H1 (cell line): ENCODE results near the gene DOCK10. TPM values are rescaled to one million over a fixed set of nuclear protein-coding genes. Genes with fewer than 3 reads are reported as not detected.

ENCODE experiments used
- CTCF ChIA-PET: fragments of 300-600 bp; sonication (Branson Sonifier 250); formaldehyde crosslinking; loops from one replicate; lab custom pipeline; 2021; ENCODE audit not compliant: partially characterized antibody; lab: Charles Lee
- POLR2A ChIA-PET: fragments of 300-600 bp; sonication (Branson Sonifier 250); formaldehyde crosslinking; loops from one replicate; lab custom pipeline; 2021; ENCODE audit warnings: inconsistent platforms; ENCODE audit not compliant: partially characterized antibody; lab: Charles Lee
- DNase-seq, 2 experiments: peaks; one replicate each; pipeline versions ENCODE4 v3.0.0 to v3.0.0-alpha.2; 2010 to 2022; ENCODE audit warnings: low spot score in 2 of 2, low read depth in 1 of 2, mixed read lengths in 1 of 2
- FAIRE-seq: peaks from 2 replicates; lab custom pipeline; 2011; peaks lifted over from hg19 to GRCh38; lab: Jason Lieb, UNC
- H2AFZ ChIP-seq: 2 replicates; pipeline ENCODE4 v1.8.1; 2012; ENCODE audit warnings: low read length, inconsistent platforms
- H2AK5ac ChIP-seq: 2 replicates; pipeline ENCODE4 v1.6.1; 2013; ENCODE audit warnings: low read depth, low read length
- H2BK120ac ChIP-seq: replicated peaks from 2 replicates; pipeline ENCODE3; 2013; ENCODE audit warnings: low read depth, low read length, inconsistent platforms
- H2BK12ac ChIP-seq: 2 replicates; pipeline ENCODE4 v1.6.1; 2013; ENCODE audit warnings: low read depth, low read length
- H2BK15ac ChIP-seq: 2 replicates; pipeline ENCODE4 v1.6.1; 2013; ENCODE audit warnings: low read length
- H2BK20ac ChIP-seq: 2 replicates; pipeline ENCODE4 v1.6.1; 2013; ENCODE audit warnings: low read length
- H2BK5ac ChIP-seq: 2 replicates; pipeline ENCODE4 v1.6.1; 2013; ENCODE audit warnings: low read depth, low read length
- H3K14ac ChIP-seq: 2 replicates; pipeline ENCODE4 v1.6.1; 2013; ENCODE audit warnings: inconsistent platforms; ENCODE audit not compliant: insufficient read length
- H3K18ac ChIP-seq: 2 replicates; pipeline ENCODE4 v1.6.1; 2013; ENCODE audit warnings: low read length; ENCODE audit errors: extremely low read depth
- H3K23ac ChIP-seq: 2 replicates; pipeline ENCODE4 v1.6.1; 2013; ENCODE audit warnings: inconsistent platforms; ENCODE audit not compliant: insufficient read length
- H3K23me2 ChIP-seq: 2 replicates; pipeline ENCODE4 v1.6.1; 2013; ENCODE audit warnings: low read depth, low read length
- H3K27ac ChIP-seq: 2 replicates; pipeline ENCODE4 v1.6.1; 2011; ENCODE audit warnings: low read depth, low read length, inconsistent platforms
- H3K27me3 ChIP-seq, 4 experiments: replicated peaks in 1 of 4; 1 replicate in 1 of 4; 2 replicates in 3 of 4; pipeline versions ENCODE4 v1.6.1 to v1.8.1; 2011 to 2013; ENCODE audit warnings: low read length in 3 of 4, mild to moderate bottlenecking in 3 of 4, inconsistent platforms in 2 of 4, mixed read lengths in 2 of 4, moderate library complexity in 1 of 4; ENCODE audit not compliant: control insufficient read depth in 3 of 4, insufficient read depth in 3 of 4; ENCODE audit errors: extremely low read depth in 1 of 4
- H3K36me3 ChIP-seq, 4 experiments: 2 replicates each; pipeline versions ENCODE4 v1.6.1 to v1.8.1; 2011 to 2013; ENCODE audit warnings: mild to moderate bottlenecking in 4 of 4, low read length in 3 of 4, moderate library complexity in 2 of 4, control low read depth in 1 of 4, inconsistent platforms in 1 of 4; ENCODE audit not compliant: insufficient read depth in 4 of 4, control insufficient read depth in 2 of 4
- H3K4ac ChIP-seq: replicated peaks from 2 replicates; pipeline ENCODE3; 2013; ENCODE audit warnings: low read length, low read depth, mixed read lengths, inconsistent platforms; ENCODE audit not compliant: insufficient read length
- H3K4me1 ChIP-seq, 4 experiments: replicated peaks in 1 of 4; 1 replicate in 1 of 4; 2 replicates in 3 of 4; pipeline versions ENCODE4 v1.6.1 to v1.8.1; 2011 to 2013; ENCODE audit warnings: low read length in 3 of 4, inconsistent platforms in 2 of 4, mixed read lengths in 1 of 4; ENCODE audit not compliant: insufficient read depth in 4 of 4, control insufficient read depth in 3 of 4
- H3K4me2 ChIP-seq, 2 experiments: 2 replicates each; pipeline versions ENCODE4 v1.6.1 to v1.8.1; 2011 to 2013; ENCODE audit warnings: low read depth in 2 of 2, low read length in 2 of 2, control low read depth in 1 of 2, inconsistent platforms in 1 of 2, mild to moderate bottlenecking in 1 of 2; ENCODE audit not compliant: insufficient read depth in 1 of 2
- H3K4me3 ChIP-seq, 4 experiments: fragments of 200-600, 300-600 bp in 1 of 4; sonication (generic), shearing (Covaris generic), sonication (Bioruptor Twin) in 1 of 4; 2 replicates each; pipeline versions ENCODE4 v1.5.1 to v1.8.1; 2011 to 2016; ENCODE audit warnings: low read length in 4 of 4, low read depth in 3 of 4, control low read depth in 2 of 4, inconsistent platforms in 2 of 4, mild to moderate bottlenecking in 2 of 4, mixed read lengths in 1 of 4, moderate library complexity in 1 of 4; ENCODE audit not compliant: insufficient read depth in 2 of 4; ENCODE audit errors: extremely low read depth in 1 of 4
- H3K56ac ChIP-seq: replicated peaks from 2 replicates; pipeline ENCODE3; 2013; ENCODE audit warnings: low read depth, mild to moderate bottlenecking, mixed read lengths, low read length, inconsistent platforms; ENCODE audit not compliant: insufficient read length
- H3K79me1 ChIP-seq: 2 replicates; pipeline ENCODE4 v1.6.1; 2013; ENCODE audit warnings: low read depth, low read length, control low read depth
- H3K79me2 ChIP-seq, 2 experiments: 2 replicates each; pipeline versions ENCODE4 v1.6.1 to v1.8.1; 2012 to 2013; ENCODE audit warnings: low read length in 2 of 2, mild to moderate bottlenecking in 2 of 2, inconsistent platforms in 1 of 2; ENCODE audit not compliant: insufficient read depth in 2 of 2, control insufficient read depth in 1 of 2
- H3K9ac ChIP-seq, 4 experiments: replicated peaks in 1 of 4; 1 replicate in 1 of 4; 2 replicates in 3 of 4; pipeline versions ENCODE4 v1.6.1 to v1.8.1; 2011 to 2013; ENCODE audit warnings: low read depth in 3 of 4, low read length in 3 of 4, control low read depth in 2 of 4, mild to moderate bottlenecking in 2 of 4, moderate library complexity in 2 of 4, inconsistent platforms in 1 of 4; ENCODE audit errors: extremely low read depth in 1 of 4
- H3K9me3 ChIP-seq, 2 experiments: 2 replicates each; pipeline versions ENCODE4 v1.6.1 to v1.8.1; 2012 to 2013; ENCODE audit warnings: mild to moderate bottlenecking in 2 of 2, moderate library complexity in 2 of 2, control low read depth in 1 of 2, inconsistent platforms in 1 of 2, low read depth in 1 of 2, low read length in 1 of 2, mixed read lengths in 1 of 2; ENCODE audit not compliant: insufficient read depth in 2 of 2
- H4K20me1 ChIP-seq, 2 experiments: replicated peaks in 1 of 2; 2 replicates each; pipeline versions ENCODE3 to v1.8.1; 2011 to 2013; ENCODE audit warnings: inconsistent platforms in 2 of 2, low read length in 2 of 2, mild to moderate bottlenecking in 1 of 2; ENCODE audit not compliant: insufficient read depth in 2 of 2, control insufficient read depth in 1 of 2
- H4K5ac ChIP-seq: 2 replicates; pipeline ENCODE4 v1.6.1; 2013; ENCODE audit warnings: low read length, low read depth, mixed read lengths, inconsistent platforms; ENCODE audit not compliant: insufficient read length
- H4K8ac ChIP-seq: 2 replicates; pipeline ENCODE4 v1.8.0; 2013; ENCODE audit warnings: mild to moderate bottlenecking, moderate library complexity, low read length, inconsistent platforms; ENCODE audit not compliant: insufficient read depth; ENCODE audit errors: extremely low read depth
- H4K91ac ChIP-seq: replicated peaks from 2 replicates; pipeline ENCODE3; 2013; ENCODE audit warnings: low read length, mixed read lengths, inconsistent platforms; ENCODE audit not compliant: insufficient read length
- BCL11A ChIP-seq, 2 experiments: IDR thresholded peaks; one replicate each; pipeline ENCODE4 v1.6.1; 2011; ENCODE audit warnings: low read depth in 2 of 2, low read length in 2 of 2, mild to moderate bottlenecking in 2 of 2
- HDAC2 ChIP-seq, 2 experiments: fragments of 300-600 bp in 1 of 2; sonication (generic) in 1 of 2; IDR thresholded peaks; 2 replicates each; pipeline ENCODE4 v1.6.1; 2011 to 2012; ENCODE audit warnings: low read depth in 2 of 2, low read length in 2 of 2, mild to moderate bottlenecking in 2 of 2, moderate library complexity in 2 of 2, borderline replicate concordance in 1 of 2, inconsistent platforms in 1 of 2
- PHF8 ChIP-seq: fragments of 200-600 bp; sonication (generic); conservative IDR thresholded peaks from 2 replicates; pipeline ENCODE4 v1.7.1; 2012; ENCODE audit warnings: low read depth, mild to moderate bottlenecking, inconsistent platforms, low read length, moderate library complexity
- WGBS, 2 experiments: shearing (Covaris generic) in 1 of 2; methylation state at CpG; one replicate each; pipeline versions ENCODE4 v1.1.6 to v1.1.7; 2013 to 2015; ENCODE audit warnings: low lambda C conversion rate in 2 of 2, mixed read lengths in 2 of 2, inconsistent platforms in 1 of 2, low coverage in 1 of 2, missing lambda C conversion rate in 1 of 2; ENCODE audit not compliant: insufficient replicate concordance in 2 of 2, insufficient coverage in 1 of 2, insufficient read length in 1 of 2; ENCODE audit errors: extremely low coverage in 1 of 2, missing lambda C conversion rate in 1 of 2; 5-methylcytosine and 5-hydroxymethylcytosine counted together
- polyA plus RNA-seq, 7 experiments: library from polyadenylated mRNA; depleted of rRNA in 3 of 7; stranded (reverse) in 5 of 7; unstranded in 2 of 7; fragments of >200 nt in 5 of 7; fragments of 200-250 nt in 2 of 7; gene quantifications; 1 replicate in 5 of 7; 2 replicates in 1 of 7; 4 replicates in 1 of 7; pipeline versions ENCODE4 v1.2.1 to v1.2.3, GENCODE V29; 2011 to 2013; ENCODE audit warnings: missing spikeins in 2 of 7, mixed read lengths in 2 of 7
- total RNA-seq: library from RNA; stranded (reverse); fragmentation: NEBNext Ultra II Directional; extraction: Animal tissue kit (Norgen Biotek cat#: 25700); gene quantifications from 2 replicates; pipeline ENCODE4 v1.2.1, GENCODE V29; 2021
- TF ChIP-seq, protein P1 (sequence below): IDR thresholded peaks from 2 replicates; pipeline ENCODE4 v1.6.1; 2012; ENCODE audit warnings: low read length, inconsistent platforms

Gene DOCK10
- total and polyA plus RNA-seq, 2 of the 8 experiments (the other 6 are each of a cell fraction or from before 2014, with no cell fraction given): 0.33 to 1.6 TPM

DNA sequence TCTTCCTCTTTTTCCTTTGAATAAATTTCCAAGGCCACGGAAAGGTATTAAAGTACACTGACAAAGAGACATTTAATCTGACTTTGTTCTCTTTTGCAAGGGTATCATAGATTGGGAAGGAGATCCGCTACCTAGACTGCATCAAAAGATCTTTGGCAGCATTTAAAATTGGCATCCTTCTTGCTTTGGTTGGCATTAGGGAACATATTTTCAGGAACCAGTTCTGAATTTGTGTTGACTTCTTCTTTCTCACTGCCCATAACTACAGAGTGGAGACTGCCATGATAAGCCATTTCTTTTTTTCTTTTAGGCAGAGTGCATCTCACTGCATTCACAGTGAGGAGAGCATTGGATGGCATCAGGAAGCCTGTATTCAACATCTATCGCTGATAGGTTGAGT, 83.4 kb downstream of the DOCK10 start:
- H4K91ac ChIP-seq: no peak overlapping the region
- H2BK15ac ChIP-seq: no peak overlapping the region
- no peak overlapping the region for H3K4ac ChIP-seq
- no peak for TF ChIP-seq PHF8
- TF ChIP-seq, protein P1, sequence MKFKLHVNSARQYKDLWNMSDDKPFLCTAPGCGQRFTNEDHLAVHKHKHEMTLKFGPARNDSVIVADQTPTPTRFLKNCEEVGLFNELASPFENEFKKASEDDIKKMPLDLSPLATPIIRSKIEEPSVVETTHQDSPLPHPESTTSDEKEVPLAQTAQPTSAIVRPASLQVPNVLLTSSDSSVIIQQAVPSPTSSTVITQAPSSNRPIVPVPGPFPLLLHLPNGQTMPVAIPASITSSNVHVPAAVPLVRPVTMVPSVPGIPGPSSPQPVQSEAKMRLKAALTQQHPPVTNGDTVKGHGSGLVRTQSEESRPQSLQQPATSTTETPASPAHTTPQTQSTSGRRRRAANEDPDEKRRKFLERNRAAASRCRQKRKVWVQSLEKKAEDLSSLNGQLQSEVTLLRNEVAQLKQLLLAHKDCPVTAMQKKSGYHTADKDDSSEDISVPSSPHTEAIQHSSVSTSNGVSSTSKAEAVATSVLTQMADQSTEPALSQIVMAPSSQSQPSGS: no peak
- no peak for TF ChIP-seq HDAC2 (IDR thresholded peaks at IDR 0.05; ENCODE audit: borderline replicate concordance in 1 of 2, low read depth in 2 of 2, low read length in 2 of 2)
- no peak for TF ChIP-seq BCL11A (IDR thresholded peaks at IDR 0.05; ENCODE audit: low read depth in 2 of 2, low read length in 2 of 2)
- no peak overlapping the region for H3K4me2 ChIP-seq
- no peaks in the 10 kb centered on the region for H3K27me3 ChIP-seq
- H3K27ac ChIP-seq: no peak overlapping the region
- H3K23me2 ChIP-seq: no peaks in the 10 kb centered on the region
- H2BK20ac ChIP-seq: no peak overlapping the region
- CTCF ChIA-PET: no interaction called here
- H3K79me1 ChIP-seq: no peaks in the 10 kb centered on the region
- no peak for DNase-seq
- no peak overlapping the region for H3K9ac ChIP-seq
- no peaks in the 10 kb centered on the region for H4K20me1 ChIP-seq
- H3K4me3 ChIP-seq: no peak overlapping the region
- H3K4me1 ChIP-seq: no peaks in the 10 kb centered on the region
- no peaks in the 10 kb centered on the region for H3K9me3 ChIP-seq
- H2BK120ac ChIP-seq: no peak overlapping the region
- H2BK5ac ChIP-seq: no peak overlapping the region
- no peaks in the 10 kb centered on the region for H3K79me2 ChIP-seq
- no peak overlapping the region for H3K56ac ChIP-seq
- WGBS, 2 experiments: 89% methylated on average over 3 of the region's 3 CpGs; no CpG with 5 or more reads in 1 of the 2 experiments
- no peaks in the 10 kb centered on the region for H3K36me3 ChIP-seq
- no peak overlapping the region for H2AK5ac ChIP-seq
- H2BK12ac ChIP-seq: no peak overlapping the region
- H3K23ac ChIP-seq: no peak overlapping the region
- POLR2A ChIA-PET: no interaction called here
- H2AFZ ChIP-seq: no peak overlapping the region
- no peak overlapping the region for H3K18ac ChIP-seq
- no peak for FAIRE-seq
- no peak overlapping the region for H4K8ac ChIP-seq
- no peak overlapping the region for H4K5ac ChIP-seq
- no peak overlapping the region for H3K14ac ChIP-seq
